Neural cell (in vitro differentiated cells): Measurements from ENCODE around the gene MYO5A. TPM values are rescaled to one million over a fixed set of nuclear protein-coding genes. Genes with fewer than 3 reads are reported as not detected.

Source experiments
- H2AFZ ChIP-seq: fragments of 200-600, 300-800 bp; sonication (generic), shearing (Covaris generic); 2 replicates; pipeline ENCODE4 v1.6.0; 2014; ENCODE audit warnings: low read depth, mild to moderate bottlenecking, antibody characterized with exemption, low read length, moderate library complexity
- H3F3A ChIP-seq: fragments of 200-600 bp; shearing (Covaris generic); 2 replicates; pipeline ENCODE4 v1.6.1; 2016; ENCODE audit warnings: mild to moderate bottlenecking, moderate library complexity, mixed read lengths, antibody characterized with exemption, low read length; ENCODE audit not compliant: insufficient read depth, poor library complexity, severe bottlenecking
- H3K27ac ChIP-seq: fragments of 200-600, 300-800 bp; sonication (generic), shearing (Covaris generic); 2 replicates; pipeline ENCODE4 v1.5.1; 2014; ENCODE audit warnings: mild to moderate bottlenecking, low read length, moderate library complexity
- H3K27me3 ChIP-seq: fragments of 300-800, 200-600 bp; sonication (generic), shearing (Covaris generic); 2 replicates; pipeline ENCODE4 v1.6.0; 2014; ENCODE audit warnings: mild to moderate bottlenecking, low read depth, low read length, moderate library complexity; ENCODE audit not compliant: insufficient read depth
- H3K36me3 ChIP-seq: fragments of 300-800, 200-600 bp; sonication (generic), shearing (Covaris generic); 2 replicates; pipeline ENCODE4 v1.5.1; 2014; ENCODE audit warnings: mild to moderate bottlenecking, antibody characterized with exemption, low read length, moderate library complexity; ENCODE audit not compliant: insufficient read depth
- H3K4me2 ChIP-seq: fragments of 300-800, 200-600 bp; sonication (generic), shearing (Covaris generic); 2 replicates; pipeline ENCODE4 v1.6.0; 2014; ENCODE audit warnings: mild to moderate bottlenecking, low read length
- H3K4me3 ChIP-seq: fragments of 300-800, 200-600 bp; sonication (generic), shearing (Covaris generic); 2 replicates; pipeline ENCODE4 v1.5.1; 2014; ENCODE audit warnings: mild to moderate bottlenecking, low read length, moderate library complexity
- H3K79me2 ChIP-seq: fragments of 200-600 bp; shearing (Covaris generic); replicated peaks from 2 replicates; pipeline ENCODE4 v1.6.0; 2014; ENCODE audit warnings: mild to moderate bottlenecking, low read length, moderate library complexity; ENCODE audit not compliant: insufficient read depth
- H3K9ac ChIP-seq: fragments of 300-800, 200-600 bp; sonication (generic), shearing (Covaris generic); 2 replicates; pipeline ENCODE4 v1.6.1; 2016; ENCODE audit warnings: mild to moderate bottlenecking, low read length, mixed read lengths
- H3K9me2 ChIP-seq: fragments of 200-600 bp; shearing (Covaris generic); 2 replicates; pipeline ENCODE4 v1.6.1; 2016; ENCODE audit warnings: mild to moderate bottlenecking, low read length, mixed read lengths; ENCODE audit not compliant: insufficient read depth
- H3K9me3 ChIP-seq: fragments of 200-600, 300-800 bp; sonication (generic), shearing (Covaris generic); 2 replicates; pipeline ENCODE4 v1.6.1; 2016; ENCODE audit warnings: mild to moderate bottlenecking, mixed run types, low read length, moderate library complexity, mixed read lengths
- H4K20me1 ChIP-seq: fragments of 200-600 bp; shearing (Covaris generic); 2 replicates; pipeline ENCODE4 v1.6.1; 2016; ENCODE audit warnings: mild to moderate bottlenecking, mixed run types; ENCODE audit not compliant: insufficient read depth
- CTCF ChIP-seq: fragments of 450-650 bp; IDR thresholded peaks from 2 replicates; pipeline ENCODE4 v1.5.1; 2014; ENCODE audit warnings: antibody characterized with exemption, mild to moderate bottlenecking, moderate library complexity; ENCODE audit not compliant: poor library complexity, severe bottlenecking
- EP300 ChIP-seq: fragments of 450-650 bp; conservative IDR thresholded peaks from 2 replicates; pipeline ENCODE4 v1.6.1; 2014; ENCODE audit warnings: antibody characterized with exemption, mild to moderate bottlenecking, moderate library complexity; ENCODE audit not compliant: poor library complexity, severe bottlenecking
- EZH2 ChIP-seq: fragments of 200-600, 300-800 bp; shearing (Covaris generic), sonication (generic); IDR thresholded peaks from 2 replicates; pipeline ENCODE4 v1.6.1; 2014; ENCODE audit warnings: antibody characterized with exemption, low read length, borderline replicate concordance, mild to moderate bottlenecking; ENCODE audit not compliant: insufficient read depth, poor library complexity, severe bottlenecking
- MXI1 ChIP-seq: fragments of 450-650 bp; conservative IDR thresholded peaks from 2 replicates; pipeline ENCODE4 v1.6.1; 2014; ENCODE audit warnings: antibody characterized with exemption, mild to moderate bottlenecking; ENCODE audit not compliant: poor library complexity, severe bottlenecking
- POLR2AphosphoS5 ChIP-seq: IDR thresholded peaks from 2 replicates; pipeline ENCODE4 v1.6.1; 2012
- RAD21 ChIP-seq: fragments of 450-650 bp; conservative IDR thresholded peaks from 2 replicates; pipeline ENCODE4 v1.6.1; 2014; ENCODE audit warnings: antibody characterized with exemption, mild to moderate bottlenecking, moderate library complexity
- SMC3 ChIP-seq: fragments of 450-650 bp; conservative IDR thresholded peaks from 2 replicates; pipeline ENCODE4 v1.6.1; 2014; ENCODE audit warnings: antibody characterized with exemption, mild to moderate bottlenecking, moderate library complexity; ENCODE audit not compliant: poor library complexity
- TAF1 ChIP-seq: IDR thresholded peaks from 2 replicates; pipeline ENCODE4 v1.6.1; 2012; ENCODE audit warnings: low read depth
- polyA plus RNA-seq: library from polyadenylated mRNA; depleted of rRNA; stranded (reverse); fragments of >200 nt; gene quantifications from 2 replicates; pipeline ENCODE4 v1.2.3, GENCODE V29; 2014
- TF ChIP-seq, protein P1 (sequence below): IDR thresholded peaks from 2 replicates; pipeline ENCODE4 v1.6.1; 2012; ENCODE audit warnings: borderline replicate concordance

Gene MYO5A
- polyA plus RNA-seq, 1 donor from 2014 or later, result 43.8 TPM

GRCh38 chr15:52385670-52386069 lies 143.0 kb downstream of the MYO5A start:
- no peak overlapping the region for H3K4me3 ChIP-seq
- no peak overlapping the region for H3K9ac ChIP-seq
- H2AFZ ChIP-seq, result no peak overlapping the region
- H3K9me3 ChIP-seq, result no peaks in the 10 kb centered on the region
- H3K27me3 ChIP-seq, result no peaks in the 10 kb centered on the region
- no peaks in the 10 kb centered on the region for H3F3A ChIP-seq
- no peak overlapping the region for H3K27ac ChIP-seq
- TF ChIP-seq EP300 (no peak), RAD21 (no peak), EZH2 (no peak), TAF1 (no peak), CTCF (no peak), POLR2AphosphoS5 (no peak), MXI1 (no peak), SMC3 (no peak)
- TF ChIP-seq, protein P1, sequence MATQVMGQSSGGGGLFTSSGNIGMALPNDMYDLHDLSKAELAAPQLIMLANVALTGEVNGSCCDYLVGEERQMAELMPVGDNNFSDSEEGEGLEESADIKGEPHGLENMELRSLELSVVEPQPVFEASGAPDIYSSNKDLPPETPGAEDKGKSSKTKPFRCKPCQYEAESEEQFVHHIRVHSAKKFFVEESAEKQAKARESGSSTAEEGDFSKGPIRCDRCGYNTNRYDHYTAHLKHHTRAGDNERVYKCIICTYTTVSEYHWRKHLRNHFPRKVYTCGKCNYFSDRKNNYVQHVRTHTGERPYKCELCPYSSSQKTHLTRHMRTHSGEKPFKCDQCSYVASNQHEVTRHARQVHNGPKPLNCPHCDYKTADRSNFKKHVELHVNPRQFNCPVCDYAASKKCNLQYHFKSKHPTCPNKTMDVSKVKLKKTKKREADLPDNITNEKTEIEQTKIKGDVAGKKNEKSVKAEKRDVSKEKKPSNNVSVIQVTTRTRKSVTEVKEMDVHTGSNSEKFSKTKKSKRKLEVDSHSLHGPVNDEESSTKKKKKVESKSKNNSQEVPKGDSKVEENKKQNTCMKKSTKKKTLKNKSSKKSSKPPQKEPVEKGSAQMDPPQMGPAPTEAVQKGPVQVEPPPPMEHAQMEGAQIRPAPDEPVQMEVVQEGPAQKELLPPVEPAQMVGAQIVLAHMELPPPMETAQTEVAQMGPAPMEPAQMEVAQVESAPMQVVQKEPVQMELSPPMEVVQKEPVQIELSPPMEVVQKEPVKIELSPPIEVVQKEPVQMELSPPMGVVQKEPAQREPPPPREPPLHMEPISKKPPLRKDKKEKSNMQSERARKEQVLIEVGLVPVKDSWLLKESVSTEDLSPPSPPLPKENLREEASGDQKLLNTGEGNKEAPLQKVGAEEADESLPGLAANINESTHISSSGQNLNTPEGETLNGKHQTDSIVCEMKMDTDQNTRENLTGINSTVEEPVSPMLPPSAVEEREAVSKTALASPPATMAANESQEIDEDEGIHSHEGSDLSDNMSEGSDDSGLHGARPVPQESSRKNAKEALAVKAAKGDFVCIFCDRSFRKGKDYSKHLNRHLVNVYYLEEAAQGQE, result no peak
- H4K20me1 ChIP-seq, result no peaks in the 10 kb centered on the region
- no peaks in the 10 kb centered on the region for H3K9me2 ChIP-seq
- H3K4me2 ChIP-seq, result no peak overlapping the region
- H3K79me2 ChIP-seq, result no peaks in the 10 kb centered on the region
- H3K36me3 ChIP-seq, result peaks cover 12% of the 10 kb centered on the region

- no peak for TF ChIP-seq EP300
- H3K27ac ChIP-seq, result no peak overlapping the region
- H3K27me3 ChIP-seq, result no peaks in the 10 kb centered on the region
Observed at GRCh38 chr15:52383100-52383588, 145.5 kb downstream of the MYO5A start.

DNA sequence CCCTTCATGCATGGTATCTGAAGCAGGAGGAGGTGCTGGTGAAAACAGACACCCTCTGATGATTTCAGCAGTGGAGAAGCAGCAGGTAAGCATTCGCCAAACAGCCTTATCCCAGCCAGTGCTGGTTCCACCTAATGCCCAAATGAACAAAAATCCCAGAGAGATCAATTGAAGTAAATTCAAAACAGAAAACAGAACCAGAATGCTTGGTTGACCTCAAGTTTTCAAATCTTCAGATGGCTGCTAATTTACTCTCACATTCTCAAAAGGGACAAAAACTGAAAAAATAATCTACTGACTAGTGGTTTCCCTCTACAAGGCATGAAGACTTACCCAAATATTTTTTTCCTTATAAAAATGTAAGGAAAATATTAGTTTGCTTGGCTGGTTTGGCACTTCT lies 146.0 kb downstream of the MYO5A start:
- H3K79me2 ChIP-seq, result no peaks in the 10 kb centered on the region
- H3K4me3 ChIP-seq, result no peak overlapping the region
- TF ChIP-seq EP300, result no peak
- TF ChIP-seq SMC3, result no peak
- TF ChIP-seq CTCF, result no peak
- no peak overlapping the region for H3K9ac ChIP-seq
- H3F3A ChIP-seq, result no peaks in the 10 kb centered on the region
- no peaks in the 10 kb centered on the region for H3K9me3 ChIP-seq
- H4K20me1 ChIP-seq, result no peaks in the 10 kb centered on the region
- no peak overlapping the region for H2AFZ ChIP-seq
- no peaks in the 10 kb centered on the region for H3K27me3 ChIP-seq
- H3K4me2 ChIP-seq, result no peak overlapping the region
- no peaks in the 10 kb centered on the region for H3K9me2 ChIP-seq
- no peak overlapping the region for H3K27ac ChIP-seq
- H3K36me3 ChIP-seq, result peaks cover 6% of the 10 kb centered on the region

More at GRCh38 chr15:52383100-52383588, 145.5 kb downstream of the MYO5A start:
- Histone ChIP-seq H3K4me2 (no peak overlapping the region), H2AFZ (no peak overlapping the region), H3K9me2 (no peaks in the 10 kb centered on the region), H3K9ac (no peak overlapping the region), H3K9me3 (no peaks in the 10 kb centered on the region), H3F3A (no peaks in the 10 kb centered on the region), H4K20me1 (no peaks in the 10 kb centered on the region), H3K4me3 (no peak overlapping the region), H3K36me3 (peaks cover 6% of the 10 kb centered on the region), H3K79me2 (no peaks in the 10 kb centered on the region)
